Activated naive CD4-positive, alpha-beta T cell treated with anti-CD3 and anti-CD28 coated beads, Interleukin-2, amount 50 U/mL, for 72 hours (primary cell): ENCODE measurements around the gene FAM118B. TPM values are rescaled to one million over a fixed set of nuclear protein-coding genes. Genes with fewer than 3 reads are reported as not detected.

Source experiments
- ATAC-seq, 2 donors: fragments of 150-1000 bp; cut with Tn5 transposase; 2 replicates each; pipeline ENCODE4 v1.10.0; 2021; ENCODE audit warnings: mild to moderate bottlenecking in 2 of 2, moderate library complexity in 2 of 2
- DNase-seq, 2 donors: peaks; one replicate each; pipeline ENCODE4 v3.0.0; 2021 to 2022; ENCODE audit warnings: low spot score in 2 of 2
- H3K27ac Mint-ChIP-seq, 2 donors: one replicate each; pipeline ENCODE4 v1.8.0; 2022; ENCODE audit warnings: mild to moderate bottlenecking in 2 of 2, mixed read lengths in 2 of 2
- H3K36me3 Mint-ChIP-seq, 2 donors: one replicate each; pipeline ENCODE4 v1.8.0; 2022; ENCODE audit warnings: mixed read lengths in 2 of 2
- H3K9me3 Mint-ChIP-seq, 2 donors: one replicate each; pipeline ENCODE4 v1.8.0; 2022; ENCODE audit warnings: mixed read lengths in 2 of 2
- total RNA-seq, 2 donors: library from RNA; stranded (reverse); gene quantifications; one replicate each; pipeline ENCODE4 v1.2.3, GENCODE V29; 2022

FAM118B gene
- total RNA-seq, 2 donors from 2014 or later = 6.1 to 15.6 TPM

GRCh38 chr11:126310200-126310991 lies 98.8 kb downstream of the FAM118B start:
- no peak overlapping the region for H3K27ac Mint-ChIP-seq
- H3K9me3 Mint-ChIP-seq = peaks cover 0 to 3% of the 10 kb centered on the region in 2 donors
- peaks cover 11 to 18% of the 10 kb centered on the region in 2 donors for H3K36me3 Mint-ChIP-seq
- peak in 1 of 2 donors; percentile 64 for DNase-seq
- peak; percentile 64 to 72 for ATAC-seq

DNA sequence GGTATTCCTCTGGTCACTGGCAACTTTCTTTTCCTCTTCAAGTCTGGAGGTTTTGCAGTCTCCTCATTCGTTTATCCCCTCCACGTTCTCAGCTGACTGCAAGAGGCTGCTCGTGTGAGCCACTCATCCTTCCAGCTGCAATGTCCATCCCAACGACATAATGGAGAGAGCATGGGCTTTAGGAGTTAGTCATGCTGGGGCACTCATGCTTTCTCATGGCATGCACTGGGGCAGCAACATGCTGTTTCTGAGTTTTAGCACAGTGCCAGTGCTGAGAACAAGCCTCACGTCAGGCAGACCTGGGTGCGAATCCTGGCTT lies 99.4 kb downstream of the FAM118B start:
- peaks cover 0 to 3% of the 10 kb centered on the region in 2 donors for H3K9me3 Mint-ChIP-seq
- H3K27ac Mint-ChIP-seq = no peak overlapping the region
- H3K36me3 Mint-ChIP-seq = peaks cover 7 to 18% of the 10 kb centered on the region in 2 donors
- ATAC-seq = no peak
- DNase-seq = no peak

DNA sequence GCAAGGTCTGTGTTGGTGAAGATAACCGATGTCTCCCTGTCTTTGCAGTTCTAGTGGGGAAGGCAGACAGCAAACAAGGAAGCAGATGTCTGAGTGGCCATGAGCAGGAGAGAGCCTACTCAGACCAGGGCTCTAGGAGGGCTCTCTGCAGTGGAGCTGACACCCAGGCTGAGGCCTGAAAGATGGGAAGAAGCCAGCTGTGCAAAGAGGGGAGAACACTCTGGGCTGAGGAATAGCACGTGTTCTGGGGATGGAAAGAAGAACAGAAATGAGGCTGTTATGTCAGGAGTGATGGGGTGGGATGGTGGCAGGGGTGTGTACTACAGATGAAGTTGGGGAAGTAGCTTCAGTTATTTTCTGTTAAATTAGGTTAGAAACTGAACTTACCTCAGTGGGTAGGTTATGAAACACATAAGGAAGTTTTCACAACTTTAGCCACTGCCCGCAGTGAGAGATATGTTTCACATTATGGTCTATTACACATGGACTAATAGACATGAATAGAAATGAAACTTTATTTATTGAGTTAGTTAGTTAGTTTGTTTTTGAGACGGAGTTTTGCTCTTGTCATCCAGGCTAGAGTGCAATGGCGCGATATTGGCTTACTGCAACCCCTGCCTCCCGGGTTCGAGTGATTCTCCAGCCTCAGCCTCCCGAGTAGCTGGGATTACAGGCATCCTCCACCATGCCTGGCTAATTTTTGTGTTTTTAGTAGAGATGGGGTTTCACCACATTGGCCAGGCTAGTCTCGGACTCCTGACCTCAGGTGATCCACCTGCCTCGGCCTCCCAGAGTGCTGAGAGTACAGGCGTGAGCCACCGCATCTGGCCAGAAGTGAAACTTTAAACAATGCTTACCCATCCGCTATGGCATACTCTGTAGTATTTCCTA lies 100.1 kb downstream of the FAM118B start:
- Mint-ChIP-seq H3K27ac (no peak overlapping the region), H3K36me3 (peaks cover 13 to 24% of the 10 kb centered on the region in 2 donors), H3K9me3 (peaks cover 0 to 3% of the 10 kb centered on the region in 2 donors)
- DNase-seq (no peak), ATAC-seq (no peak)

Other genes starting within 250 kb of the FAM118B start
- gene CDON, start 148.9 kb upstream of the FAM118B start, total RNA-seq = 1 to 10 TPM; 2.8 to 6.9 TPM
- gene RPUSD4, start 132 bp upstream of the FAM118B start, total RNA-seq = 10 to 100 TPM; 45.6 to 48.4 TPM
- 100 to 1,000 TPM; 106 to 159 TPM for gene SRPRA, start 57.1 kb downstream of the FAM118B start, total RNA-seq
- gene FOXRED1, start 57.4 kb downstream of the FAM118B start, total RNA-seq = 10 to 100 TPM; 57.7 to 61.1 TPM
- gene TIRAP, start 71.3 kb downstream of the FAM118B start, total RNA-seq = 1 to 10 TPM; 2.8 to 7.4 TPM
- gene DCPS, start 92.3 kb downstream of the FAM118B start, total RNA-seq = 10 to 100 TPM; 28.1 to 40.2 TPM
- 10 to 100 TPM in 1 of 2 donors, 1 to 10 TPM in 1; 7.2 to 10.5 TPM for gene ST3GAL4, start 143.9 kb downstream of the FAM118B start, total RNA-seq